HL-60/S4 treated with phorbol 12-myristate 13-acetate at 8.2 ng/mL for 4 days and 3 days (cell line): Measurements from ENCODE around the gene TADA2A.

Experiments
- in situ Hi-C: fragments of 300-500 bp; cut with MboI; formaldehyde crosslinking; loops from 2 replicates; pipeline ENCODE4 v1.15.0; 2022; ENCODE audit warnings: low sequenced_read_pairs

Gene TADA2A, protein sequence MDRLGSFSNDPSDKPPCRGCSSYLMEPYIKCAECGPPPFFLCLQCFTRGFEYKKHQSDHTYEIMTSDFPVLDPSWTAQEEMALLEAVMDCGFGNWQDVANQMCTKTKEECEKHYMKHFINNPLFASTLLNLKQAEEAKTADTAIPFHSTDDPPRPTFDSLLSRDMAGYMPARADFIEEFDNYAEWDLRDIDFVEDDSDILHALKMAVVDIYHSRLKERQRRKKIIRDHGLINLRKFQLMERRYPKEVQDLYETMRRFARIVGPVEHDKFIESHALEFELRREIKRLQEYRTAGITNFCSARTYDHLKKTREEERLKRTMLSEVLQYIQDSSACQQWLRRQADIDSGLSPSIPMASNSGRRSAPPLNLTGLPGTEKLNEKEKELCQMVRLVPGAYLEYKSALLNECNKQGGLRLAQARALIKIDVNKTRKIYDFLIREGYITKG

GRCh38 chr17:37406635-37407461, at the start of gene TADA2A, which contains the start of gene ACACA:
TADA2A (plus strand) TSS chr17:37406886; CDS start chr17:37411366, 4,480 bp downstream.
ACACA (minus strand) TSS chr17:37406836; CDS start chr17:37406299, 537 bp downstream.
- in situ Hi-C loops: no loop called here

- in situ Hi-C loops: loop anchor here (25.0 kb wide), 1 partner anchor 746 kb away; the partner anchor contains the start of gene MRM1
Measured at GRCh38 chr17:37358098-37358829, 48.4 kb upstream of the TADA2A start.

DNA sequence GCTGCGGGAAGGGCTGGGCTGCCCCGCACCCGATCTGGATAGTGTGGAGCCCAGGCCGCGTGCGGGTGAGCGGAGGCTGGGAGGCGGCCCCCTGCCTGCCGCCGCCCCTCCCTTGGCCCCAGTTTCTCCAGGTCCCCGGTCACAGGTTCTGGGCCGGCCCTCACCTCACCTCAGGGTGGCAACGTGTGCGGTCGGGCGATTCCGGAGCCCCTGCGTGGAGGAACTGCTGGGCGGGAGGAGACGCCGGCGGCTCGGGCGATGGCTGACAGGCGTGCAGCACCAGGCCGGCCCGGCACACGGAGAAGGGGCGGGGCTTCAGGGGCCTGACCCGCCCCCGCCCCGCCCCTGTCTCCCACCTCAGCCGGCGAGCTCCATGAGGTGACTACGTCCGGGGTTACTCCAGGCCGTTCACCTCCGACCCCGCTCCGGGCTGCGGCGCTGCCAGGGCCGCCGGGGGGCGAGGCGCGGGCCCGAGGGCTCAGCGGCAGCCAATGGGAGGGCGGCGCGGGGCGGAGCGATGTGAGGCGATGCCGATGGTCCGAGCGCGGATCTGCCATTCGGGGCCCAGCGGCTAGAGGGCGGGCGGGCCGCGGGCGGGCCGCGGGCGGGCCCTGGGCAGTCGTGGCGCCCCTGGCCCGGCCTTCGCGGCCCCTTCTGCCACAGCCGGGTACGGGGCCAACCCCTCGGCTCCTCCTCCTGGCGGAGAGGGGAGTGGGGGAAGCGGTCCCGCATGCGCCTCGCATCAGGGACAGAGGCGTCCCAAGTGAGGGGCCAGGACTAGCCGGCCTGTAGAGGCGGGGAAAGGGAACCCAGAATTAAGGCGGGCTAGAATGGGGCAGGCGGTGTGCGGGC, 47.6 kb upstream of the TADA2A start:
- in situ Hi-C loops: loop anchor here (25.0 kb wide), 1 partner anchor 747 kb away; the partner anchor contains the start of gene MRM1

DNA sequence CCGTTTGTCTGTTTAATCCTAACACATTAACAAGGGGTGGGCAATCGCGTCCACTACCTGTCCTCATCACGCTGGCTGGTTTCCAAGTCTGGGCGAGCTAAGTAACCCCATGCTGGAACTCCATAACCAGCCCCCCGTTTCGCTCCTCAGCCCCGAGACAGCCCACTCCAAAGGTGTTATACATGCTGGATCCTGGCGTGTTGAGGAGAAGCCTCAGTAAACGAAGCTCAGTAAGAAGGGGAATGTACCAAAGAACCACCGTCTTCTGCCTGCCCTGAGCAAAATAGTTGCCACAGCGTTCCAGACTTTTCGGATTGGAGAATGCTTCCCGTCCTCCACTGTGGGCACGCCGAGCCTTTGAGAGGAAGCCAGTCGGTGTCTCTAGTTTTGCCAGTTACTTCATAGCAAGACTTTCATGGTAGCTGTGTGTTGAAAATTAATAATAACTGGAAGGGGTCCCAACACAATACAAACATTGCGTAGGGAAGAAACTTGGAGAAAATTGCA, 47.0 kb upstream of the TADA2A start:
- in situ Hi-C loops: loop anchor here (25.0 kb wide), 1 partner anchor 747 kb away; the partner anchor contains the start of gene MRM1

DNA sequence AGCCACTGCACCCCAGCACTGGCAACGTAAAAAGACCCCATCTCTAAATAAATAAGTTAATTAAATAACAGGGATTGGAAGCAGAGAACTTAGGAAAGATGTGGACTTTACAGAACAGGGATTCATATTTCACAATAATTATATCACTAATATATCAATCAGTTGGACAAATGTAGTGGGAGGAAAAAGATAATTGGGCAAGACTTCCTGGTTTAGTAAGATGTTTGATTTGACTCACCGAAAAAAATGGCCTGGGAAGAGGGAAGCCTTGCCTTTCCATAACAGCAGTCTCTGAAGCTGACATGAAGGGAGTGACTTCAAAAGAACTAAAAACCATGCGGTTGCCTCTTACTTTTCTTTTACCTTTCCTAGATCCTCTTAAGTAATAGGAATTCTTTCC, 46.1 kb upstream of the TADA2A start:
- in situ Hi-C loops: loop anchor here (25.0 kb wide), 1 partner anchor 748 kb away; the partner anchor contains the start of gene MRM1

GRCh38 chr17:37361543-37361942, 45.1 kb upstream of the TADA2A start:
- in situ Hi-C loops: loop anchor here (25.0 kb wide), 1 partner anchor 749 kb away; the partner anchor contains the start of gene MRM1

- in situ Hi-C loops: loop anchor here (25.0 kb wide), 1 partner anchor 753 kb away; the partner anchor contains the start of gene MRM1
Measured at GRCh38 chr17:37365589-37365988, 41.1 kb upstream of the TADA2A start.

GRCh38 chr17:37368577-37368976, 38.1 kb upstream of the TADA2A start:
- in situ Hi-C loops: loop anchor here (25.0 kb wide), 1 partner anchor 756 kb away; the partner anchor contains the start of gene MRM1

- in situ Hi-C loops: loop anchor here (25.0 kb wide), 1 partner anchor 761 kb away; the partner anchor contains the start of gene MRM1
Measured at GRCh38 chr17:37373530-37374159, 33.0 kb upstream of the TADA2A start.

GRCh38 chr17:37375706-37376105, 31.0 kb upstream of the TADA2A start, which contains the start of gene C17orf78:
C17orf78 (plus strand) TSS chr17:37375985; CDS start chr17:37376093, 108 bp downstream.
- in situ Hi-C loops: no loop called here

DNA sequence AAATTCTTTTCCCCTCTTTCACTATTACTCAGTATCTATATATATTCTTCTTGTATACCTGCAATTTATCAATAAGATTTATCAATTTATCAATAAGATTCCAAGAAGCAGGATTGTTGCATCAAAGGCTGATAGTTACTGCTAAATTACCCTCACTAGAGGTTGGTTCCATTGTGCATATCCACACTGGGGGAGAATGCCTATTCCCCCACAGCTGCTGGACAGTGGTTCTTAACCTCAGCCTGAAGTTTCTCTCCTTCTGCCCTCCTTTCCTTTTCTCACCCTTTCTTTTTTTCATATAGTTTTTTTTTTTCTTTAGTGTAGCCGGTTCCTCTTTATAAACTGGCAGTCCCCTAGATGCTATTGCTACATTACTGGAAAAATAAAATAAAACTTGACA, 24.6 kb upstream of the TADA2A start:
- in situ Hi-C loops: no loop called here

GRCh38 chr17:37384560-37385149, 22.0 kb upstream of the TADA2A start:
- in situ Hi-C loops: no loop called here

DNA sequence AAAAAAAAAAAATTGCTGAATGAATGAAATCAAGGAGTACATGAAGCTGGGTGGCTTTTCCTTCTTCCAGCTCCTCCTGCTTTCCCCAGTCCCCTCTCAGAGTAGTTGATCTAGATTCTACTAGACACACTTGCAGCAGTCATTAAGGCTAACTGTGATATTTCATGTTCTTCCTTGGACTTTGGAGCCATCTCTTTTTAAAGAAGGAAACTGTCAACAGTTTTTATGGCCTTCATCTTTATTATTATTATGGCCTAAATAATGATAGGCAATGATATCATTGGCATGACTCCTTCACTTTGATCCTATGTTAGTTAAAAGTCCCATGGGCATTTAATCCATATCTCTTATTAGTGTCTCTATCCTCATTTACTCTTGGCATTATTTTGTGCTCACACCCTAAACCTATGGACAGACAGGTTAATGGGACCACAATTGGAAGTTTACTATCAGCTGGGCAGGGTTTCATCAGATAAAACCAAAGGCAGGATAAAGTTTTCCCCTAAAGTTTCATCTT, 21.2 kb upstream of the TADA2A start:
- in situ Hi-C loops: no loop called here

GRCh38 chr17:37386462-37386861, 20.2 kb upstream of the TADA2A start:
- in situ Hi-C loops: no loop called here

DNA sequence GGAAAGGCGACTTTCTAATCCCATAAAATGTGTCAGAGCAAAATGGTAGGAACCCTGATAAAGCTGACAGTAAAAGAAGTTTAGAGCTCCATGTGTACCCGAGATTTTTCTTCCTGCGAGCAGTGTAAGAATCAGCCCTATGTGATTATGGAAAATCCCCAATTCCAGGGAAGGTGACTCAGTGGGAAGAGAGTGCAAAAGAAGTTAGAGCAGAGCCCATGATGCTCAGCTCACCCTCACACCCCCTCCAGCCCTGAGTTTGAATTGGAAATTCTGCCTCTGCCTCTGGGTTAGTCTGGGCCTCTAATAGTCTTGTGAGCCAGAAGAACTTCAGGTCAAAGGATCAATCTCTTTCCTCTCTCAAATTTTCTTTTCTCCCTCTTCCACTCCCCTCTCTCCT, 18.4 kb upstream of the TADA2A start:
- in situ Hi-C loops: no loop called here

DNA sequence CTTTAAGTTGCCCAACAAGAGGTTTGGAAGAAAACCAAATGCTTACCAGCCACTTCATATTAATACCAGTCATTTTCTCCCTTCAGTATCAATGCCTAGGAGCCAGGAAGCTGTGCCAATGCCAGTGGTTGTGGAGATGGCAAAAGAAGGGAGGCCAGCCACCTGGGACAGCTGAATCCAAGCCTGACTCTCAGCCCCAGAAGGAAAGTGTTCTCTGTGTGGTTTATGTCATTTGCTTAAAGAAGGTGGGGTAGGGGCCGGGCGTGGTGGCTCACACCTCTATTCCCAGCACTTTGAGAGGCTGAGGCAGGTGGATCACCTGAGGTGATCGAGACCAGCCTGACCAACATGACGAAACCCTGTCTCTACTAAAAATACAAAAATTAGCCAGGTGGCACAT, 17.5 kb upstream of the TADA2A start:
- in situ Hi-C loops: no loop called here

- in situ Hi-C loops: no loop called here
Measured at GRCh38 chr17:37391146-37391545, 15.5 kb upstream of the TADA2A start.

GRCh38 chr17:37392024-37392590, 14.6 kb upstream of the TADA2A start:
- in situ Hi-C loops: no loop called here
